Stomach (tissue), 9 donors: ENCODE data around the gene ATG14. TPM values are rescaled to one million over a fixed set of nuclear protein-coding genes. Genes with fewer than 3 reads are reported as not detected.

ENCODE experiments used
- DNase-seq, 2 donors: peaks; one replicate each; pipeline versions ENCODE4 v3.0.0 to v3.0.0-alpha.2; 2013 to 2019
- H3K27ac ChIP-seq, 5 donors: fragments of 200-600 bp in 4 of 5; sonication (generic) in 4 of 5; one replicate each; pipeline ENCODE4 v1.5.1; 2013 to 2019; ENCODE audit warnings: mild to moderate bottlenecking in 1 of 5, moderate library complexity in 1 of 5
- H3K27me3 ChIP-seq, 3 donors: fragments of 200-600 bp; sonication (generic); one replicate each; pipeline ENCODE4 v1.5.1; 2017 to 2019; ENCODE audit warnings: mixed run types in 1 of 3
- H3K36me3 ChIP-seq, 4 donors: fragments of 200-600 bp; sonication (generic); 1 replicate in 3 of 4; 2 replicates in 1 of 4; pipeline ENCODE4 v1.5.1; 2016 to 2019
- H3K4me1 ChIP-seq, 4 donors: fragments of 200-600 bp; sonication (generic); one replicate each; pipeline ENCODE4 v1.5.1; 2016 to 2019
- H3K4me3 ChIP-seq, 4 donors: fragments of 200-600 bp; sonication (generic) in 3 of 4; one replicate each; pipeline ENCODE4 v1.5.1; 2016 to 2019; ENCODE audit warnings: mild to moderate bottlenecking in 1 of 4
- H3K9me3 ChIP-seq, 4 donors: fragments of 200-600 bp; sonication (generic); one replicate each; pipeline ENCODE4 v1.5.1; 2016 to 2019
- EP300 ChIP-seq: sonication (generic); formaldehyde crosslinking; IDR thresholded peaks from one replicate; pipeline ENCODE4 v1.6.1; 2017; ENCODE audit warnings: antibody characterized with exemption
- POLR2A ChIP-seq, 4 donors: fragments of 450-650 bp; IDR thresholded peaks; one replicate each; pipeline ENCODE4 v1.6.1; 2016; ENCODE audit warnings: antibody characterized with exemption in 4 of 4, control low read depth in 2 of 4, mild to moderate bottlenecking in 1 of 4, moderate library complexity in 1 of 4
- POLR2AphosphoS5 ChIP-seq, 3 donors: sonication (generic); formaldehyde crosslinking; IDR thresholded peaks; one replicate each; pipeline ENCODE4 v1.6.1; 2016; ENCODE audit warnings: antibody characterized with exemption in 3 of 3
- WGBS, 5 donors: extraction: QIAGEN DNeasy Blood & Tissue Kit in 3 of 5; methylation state at CpG; one replicate each; pipeline versions ENCODE4 v1.1.5 to v1.1.7; 2013 to 2018; 5-methylcytosine and 5-hydroxymethylcytosine counted together
- intact Hi-C: fragments of 100-400 bp; cut with DNase I; formaldehyde crosslinking; loops from one replicate; pipeline ENCODE4 v1.15.1; 2023; ENCODE audit warnings: low total_unique reads
- polyA plus RNA-seq, 3 donors: library from polyadenylated mRNA; stranded (reverse); fragments of 200-250 nt; gene quantifications; one replicate each; pipeline ENCODE4 v1.2.3, GENCODE V29; 2013
- total RNA-seq, 5 donors: library from RNA; depleted of rRNA; stranded (reverse); fragments of >200 nt; gene quantifications; one replicate each; pipeline versions ENCODE4 v1.1.0 to v1.2.3, GENCODE V29; 2014 to 2016
- TF ChIP-seq, protein P1 (sequence below), 7 experiments: fragments of 450-650 bp in 4 of 7; fragments of 200-600 bp in 3 of 7; sonication (generic) in 3 of 7; IDR thresholded peaks; one replicate each; pipeline ENCODE4 v1.5.1; 2016 to 2019; ENCODE audit warnings: antibody characterized with exemption in 7 of 7, control low read depth in 2 of 7, mild to moderate bottlenecking in 1 of 7
- donor health status: healthy with polysubstance abuse.
- donor health status: Bipolar disorder and iron deficiency.
- donor health status: healthy.

The ATG14 gene
- total and polyA plus RNA-seq, 8 donors = 3.3 to 29.7 (median 5.8) TPM

GRCh38 chr14:55382483-55382882 lies 29.1 kb downstream of the ATG14 start:
- DNase-seq = no peak
- no peak overlapping the region for H3K4me3 ChIP-seq
- H3K27ac ChIP-seq = peak overlapping the region in 2 of 5 donors; percentile 4 to 13
- intact Hi-C loops = no loop called here
- H3K36me3 ChIP-seq = peaks cover 23 to 96% (median 83%) of the 10 kb centered on the region in 4 donors
- 59 to 82% (median 73%) methylated on average over 4 of the region's 4 CpGs for WGBS, 5 donors
- no peak for TF ChIP-seq EP300
- TF ChIP-seq POLR2A (IDR thresholded peaks at IDR 0.05) = no peak
- TF ChIP-seq, protein P1, sequence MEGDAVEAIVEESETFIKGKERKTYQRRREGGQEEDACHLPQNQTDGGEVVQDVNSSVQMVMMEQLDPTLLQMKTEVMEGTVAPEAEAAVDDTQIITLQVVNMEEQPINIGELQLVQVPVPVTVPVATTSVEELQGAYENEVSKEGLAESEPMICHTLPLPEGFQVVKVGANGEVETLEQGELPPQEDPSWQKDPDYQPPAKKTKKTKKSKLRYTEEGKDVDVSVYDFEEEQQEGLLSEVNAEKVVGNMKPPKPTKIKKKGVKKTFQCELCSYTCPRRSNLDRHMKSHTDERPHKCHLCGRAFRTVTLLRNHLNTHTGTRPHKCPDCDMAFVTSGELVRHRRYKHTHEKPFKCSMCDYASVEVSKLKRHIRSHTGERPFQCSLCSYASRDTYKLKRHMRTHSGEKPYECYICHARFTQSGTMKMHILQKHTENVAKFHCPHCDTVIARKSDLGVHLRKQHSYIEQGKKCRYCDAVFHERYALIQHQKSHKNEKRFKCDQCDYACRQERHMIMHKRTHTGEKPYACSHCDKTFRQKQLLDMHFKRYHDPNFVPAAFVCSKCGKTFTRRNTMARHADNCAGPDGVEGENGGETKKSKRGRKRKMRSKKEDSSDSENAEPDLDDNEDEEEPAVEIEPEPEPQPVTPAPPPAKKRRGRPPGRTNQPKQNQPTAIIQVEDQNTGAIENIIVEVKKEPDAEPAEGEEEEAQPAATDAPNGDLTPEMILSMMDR (IDR thresholded peaks at IDR 0.05) = no peak
- no peak for TF ChIP-seq POLR2AphosphoS5 (IDR thresholded peaks at IDR 0.05)
- H3K9me3 ChIP-seq = no peaks in the 10 kb centered on the region
- peaks cover 0 to 26% (median 11%) of the 10 kb centered on the region in 4 donors for H3K4me1 ChIP-seq
- H3K27me3 ChIP-seq = no peaks in the 10 kb centered on the region

DNA sequence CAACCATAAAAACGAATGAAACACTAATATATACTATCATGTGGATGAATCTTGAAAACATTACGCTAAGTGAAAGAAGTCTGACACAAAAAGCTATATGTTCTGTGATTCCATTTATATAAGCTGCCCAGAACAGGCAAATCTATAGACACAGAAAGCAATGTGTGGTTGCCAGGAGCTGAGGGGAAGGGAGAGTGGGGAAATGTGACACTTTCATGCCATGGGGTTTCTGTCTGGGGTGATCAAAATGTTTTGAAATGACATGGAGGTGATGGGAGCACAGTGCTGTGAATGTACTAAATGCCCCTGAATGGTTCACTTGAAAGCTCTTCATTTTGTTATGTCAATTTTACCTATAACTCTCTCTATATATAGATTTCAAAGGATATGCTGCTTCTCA lies 30.1 kb downstream of the ATG14 start:
- H3K4me3 ChIP-seq = no peak overlapping the region
- no peaks in the 10 kb centered on the region for H3K9me3 ChIP-seq
- H3K27ac ChIP-seq = no peak overlapping the region
- no peak for DNase-seq
- H3K27me3 ChIP-seq = no peaks in the 10 kb centered on the region
- peaks cover 23 to 96% (median 88%) of the 10 kb centered on the region in 4 donors for H3K36me3 ChIP-seq
- TF ChIP-seq, protein P1 (IDR thresholded peaks at IDR 0.05) = no peak
- TF ChIP-seq EP300 (no peak), POLR2AphosphoS5 (IDR thresholded peaks at IDR 0.05) (no peak), POLR2A (IDR thresholded peaks at IDR 0.05) (no peak)
- peaks cover 0 to 26% (median 11%) of the 10 kb centered on the region in 4 donors for H3K4me1 ChIP-seq
- WGBS, 5 donors = 94 to 97% (median 95%) methylated on average over 2 of the region's 2 CpGs
- intact Hi-C loops = no loop called here

DNA sequence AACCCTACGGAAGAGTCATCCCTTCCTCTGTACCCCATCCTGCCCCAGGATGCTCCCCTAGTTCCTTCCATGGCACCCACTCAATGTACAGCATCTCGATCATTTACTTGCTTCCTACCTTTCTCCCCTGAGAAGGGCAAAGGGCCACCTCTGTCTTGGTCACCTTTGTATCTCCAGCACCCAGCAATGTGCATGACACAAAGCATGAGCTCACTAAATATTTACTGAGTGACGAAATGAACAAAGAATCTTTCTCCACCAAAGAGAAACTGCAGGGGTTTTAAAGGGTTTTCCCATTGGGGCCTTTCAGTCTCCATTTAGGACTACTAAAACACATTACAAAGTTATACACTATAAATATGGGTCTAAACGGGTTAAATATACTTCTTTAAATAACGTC lies 30.6 kb downstream of the ATG14 start:
- Histone ChIP-seq H3K4me1 (peaks cover 0 to 26% (median 11%) of the 10 kb centered on the region in 4 donors), H3K36me3 (peaks cover 23 to 96% (median 91%) of the 10 kb centered on the region in 4 donors), H3K27me3 (no peaks in the 10 kb centered on the region), H3K4me3 (no peak overlapping the region), H3K9me3 (no peaks in the 10 kb centered on the region), H3K27ac (no peak overlapping the region)
- TF ChIP-seq EP300 (no peak), POLR2A (IDR thresholded peaks at IDR 0.05) (no peak), POLR2AphosphoS5 (IDR thresholded peaks at IDR 0.05) (no peak)
- TF ChIP-seq, protein P1 (IDR thresholded peaks at IDR 0.05) = no peak
- WGBS, 5 donors = 67 to 79% (median 76%) methylated on average over 5 of the region's 5 CpGs
- intact Hi-C loops = no loop called here
- DNase-seq = no peak

DNA sequence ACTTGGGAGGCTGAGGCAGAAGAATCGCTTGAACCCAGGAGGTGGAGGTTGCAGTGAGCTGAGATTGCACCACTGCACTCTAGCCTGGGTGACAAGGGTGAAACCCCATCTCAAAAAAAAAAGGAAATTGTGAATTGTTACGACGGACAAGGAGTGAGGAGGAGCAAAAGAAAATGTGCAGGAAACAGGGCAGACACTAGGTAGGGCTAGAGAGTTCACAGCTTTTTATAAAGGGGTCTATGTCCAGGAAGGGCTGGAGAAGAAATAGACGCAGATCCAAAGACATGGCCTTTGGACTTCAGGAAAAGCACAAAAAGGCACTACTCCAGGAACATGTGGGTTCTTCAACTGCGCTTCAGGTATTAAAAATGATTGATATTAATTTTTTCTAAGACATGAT lies 34.4 kb downstream of the ATG14 start:
- DNase-seq = no peak
- 87 to 96% (median 95%) methylated on average over 5 of the region's 5 CpGs for WGBS, 5 donors
- H3K4me3 ChIP-seq = no peak overlapping the region
- no peaks in the 10 kb centered on the region for H3K4me1 ChIP-seq
- TF ChIP-seq POLR2A (IDR thresholded peaks at IDR 0.05) (no peak), POLR2AphosphoS5 (IDR thresholded peaks at IDR 0.05) (no peak), EP300 (no peak)
- TF ChIP-seq, protein P1 (IDR thresholded peaks at IDR 0.05) = no peak
- no peak overlapping the region for H3K27ac ChIP-seq
- H3K27me3 ChIP-seq = no peaks in the 10 kb centered on the region
- peaks cover 28 to 90% (median 83%) of the 10 kb centered on the region in 4 donors for H3K36me3 ChIP-seq
- H3K9me3 ChIP-seq = no peaks in the 10 kb centered on the region
- intact Hi-C loops = no loop called here
